Neural progenitor cell (in vitro differentiated cells): ENCODE measurements around the gene UBR3. TPM values are rescaled to one million over a fixed set of nuclear protein-coding genes. Genes with fewer than 3 reads are reported as not detected.

Source experiments
- DNase-seq: peaks from one replicate; pipeline ENCODE4 v3.0.0-alpha.2; 2016; ENCODE audit warnings: low spot score
- H2AFZ ChIP-seq: fragments of 200-600 bp; sonication (generic); replicated peaks from 2 replicates; pipeline ENCODE4 v1.6.1; 2016; ENCODE audit warnings: antibody characterized with exemption
- H3F3A ChIP-seq: fragments of 200-600 bp; sonication (generic); 2 replicates; pipeline ENCODE4 v1.6.1; 2016; ENCODE audit warnings: antibody characterized with exemption, low read depth
- H3K27ac ChIP-seq: fragments of 200-600 bp; sonication (generic); 2 replicates; pipeline ENCODE4 v1.5.1; 2016; ENCODE audit warnings: mild to moderate bottlenecking
- H3K27me3 ChIP-seq: fragments of 200-600 bp; sonication (generic); 2 replicates; pipeline ENCODE4 v1.6.1; 2016; ENCODE audit warnings: mild to moderate bottlenecking, moderate library complexity
- H3K36me3 ChIP-seq: fragments of 200-600 bp; sonication (generic); 2 replicates; pipeline ENCODE4 v1.5.1; 2016
- H3K4me1 ChIP-seq: fragments of 200-600 bp; sonication (generic); 2 replicates; pipeline ENCODE4 v1.6.1; 2016; ENCODE audit warnings: mixed run types
- H3K4me2 ChIP-seq: fragments of 200-600 bp; sonication (generic); 2 replicates; pipeline ENCODE4 v1.6.1; 2016
- H3K4me3 ChIP-seq: fragments of 200-600 bp; sonication (generic); 2 replicates; pipeline ENCODE4 v1.5.1; 2016
- H3K79me2 ChIP-seq: fragments of 200-600 bp; sonication (generic); 2 replicates; pipeline ENCODE4 v1.6.1; 2016; ENCODE audit warnings: low read depth
- H3K9ac ChIP-seq: fragments of 200-600 bp; sonication (generic); 2 replicates; pipeline ENCODE4 v1.6.1; 2016
- H3K9me3 ChIP-seq: fragments of 200-600 bp; sonication (generic); 2 replicates; pipeline ENCODE4 v1.5.1; 2016; ENCODE audit warnings: low read depth
- H4K20me1 ChIP-seq: fragments of 200-600 bp; sonication (generic); 2 replicates; pipeline ENCODE4 v1.6.1; 2016; ENCODE audit warnings: low read depth
- H3K27ac Mint-ChIP-seq: 3 replicates; pipeline ENCODE4 v1.8.0; 2021; ENCODE audit warnings: mixed read lengths
- H3K27me3 Mint-ChIP-seq: 2 replicates; pipeline ENCODE4 v1.8.0; 2022; ENCODE audit warnings: low read depth, mild to moderate bottlenecking, inconsistent platforms, moderate library complexity, mixed read lengths; ENCODE audit not compliant: insufficient read depth
- H3K36me3 Mint-ChIP-seq: 3 replicates; pipeline ENCODE4 v1.8.0; 2021; ENCODE audit warnings: mixed read lengths
- H3K4me1 Mint-ChIP-seq: 3 replicates; pipeline ENCODE4 v1.8.0; 2021; ENCODE audit warnings: mixed read lengths
- H3K4me3 Mint-ChIP-seq: 3 replicates; pipeline ENCODE4 v1.8.0; 2021; ENCODE audit warnings: mild to moderate bottlenecking, moderate library complexity, mixed read lengths
- H3K9me3 Mint-ChIP-seq: 3 replicates; pipeline ENCODE4 v1.8.0; 2020; ENCODE audit warnings: mixed read lengths
- EZH2 ChIP-seq: fragments of 200-600 bp; sonication (generic); IDR thresholded peaks from 2 replicates; pipeline ENCODE4 v1.6.1; 2017; ENCODE audit warnings: antibody characterized with exemption, mild to moderate bottlenecking, moderate library complexity
- EZH2phosphoT487 ChIP-seq: fragments of 200-600 bp; sonication (generic); IDR thresholded peaks from 2 replicates; pipeline ENCODE4 v1.6.1; 2017; ENCODE audit warnings: antibody characterized with exemption
- total RNA-seq: library from RNA; depleted of rRNA; stranded (reverse); fragments of >200 nt; gene quantifications from 2 replicates; pipeline ENCODE4 v1.2.3, GENCODE V29; 2015; ENCODE audit warnings: low replicate concordance
- TF ChIP-seq, protein P1 (sequence below): fragments of 200-600 bp; sonication (generic); IDR thresholded peaks from 2 replicates; pipeline ENCODE4 v1.5.1; 2017; ENCODE audit warnings: antibody characterized with exemption, mild to moderate bottlenecking

The UBR3 gene
- total RNA-seq, 1 donor from 2014 or later, result 31.7 TPM

DNA sequence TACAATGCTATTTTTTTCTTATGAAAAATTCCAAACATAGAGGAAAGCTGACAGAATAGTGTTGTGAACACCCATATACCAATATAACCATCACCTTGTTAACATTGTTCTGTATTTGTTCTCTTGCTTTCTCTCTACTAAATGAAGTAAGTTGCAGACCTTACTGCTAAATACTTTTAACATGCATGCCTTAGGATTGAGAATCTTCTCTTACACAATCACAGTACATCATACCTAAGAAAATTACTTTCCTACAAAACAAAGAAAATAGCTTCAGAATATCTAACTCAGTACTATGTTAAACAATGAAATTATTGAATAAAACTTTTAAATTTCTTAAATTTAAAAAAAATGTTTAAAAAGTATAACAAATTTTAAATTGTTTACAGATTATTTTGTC lies 136.5 kb downstream of the UBR3 start:
- peaks cover 14% of the 10 kb centered on the region for H3K36me3 Mint-ChIP-seq
- no peaks in the 10 kb centered on the region for H3K4me1 Mint-ChIP-seq
- H3K4me3 Mint-ChIP-seq, result no peak overlapping the region
- Histone ChIP-seq H3K4me3 (no peak overlapping the region), H3K4me1 (peaks cover 9% of the 10 kb centered on the region), H4K20me1 (no peaks in the 10 kb centered on the region), H3K4me2 (no peak overlapping the region), H3K27ac (no peak overlapping the region), H3K9me3 (no peaks in the 10 kb centered on the region), H3K36me3 (peaks cover 11% of the 10 kb centered on the region), H3K9ac (no peak overlapping the region), H2AFZ (no peak overlapping the region), H3K27me3 (no peaks in the 10 kb centered on the region), H3F3A (peaks cover 5% of the 10 kb centered on the region), H3K79me2 (no peaks in the 10 kb centered on the region)
- no peak for DNase-seq
- H3K27ac Mint-ChIP-seq, result no peak overlapping the region
- H3K9me3 Mint-ChIP-seq, result no peaks in the 10 kb centered on the region
- no peaks in the 10 kb centered on the region for H3K27me3 Mint-ChIP-seq
- TF ChIP-seq, protein P1, sequence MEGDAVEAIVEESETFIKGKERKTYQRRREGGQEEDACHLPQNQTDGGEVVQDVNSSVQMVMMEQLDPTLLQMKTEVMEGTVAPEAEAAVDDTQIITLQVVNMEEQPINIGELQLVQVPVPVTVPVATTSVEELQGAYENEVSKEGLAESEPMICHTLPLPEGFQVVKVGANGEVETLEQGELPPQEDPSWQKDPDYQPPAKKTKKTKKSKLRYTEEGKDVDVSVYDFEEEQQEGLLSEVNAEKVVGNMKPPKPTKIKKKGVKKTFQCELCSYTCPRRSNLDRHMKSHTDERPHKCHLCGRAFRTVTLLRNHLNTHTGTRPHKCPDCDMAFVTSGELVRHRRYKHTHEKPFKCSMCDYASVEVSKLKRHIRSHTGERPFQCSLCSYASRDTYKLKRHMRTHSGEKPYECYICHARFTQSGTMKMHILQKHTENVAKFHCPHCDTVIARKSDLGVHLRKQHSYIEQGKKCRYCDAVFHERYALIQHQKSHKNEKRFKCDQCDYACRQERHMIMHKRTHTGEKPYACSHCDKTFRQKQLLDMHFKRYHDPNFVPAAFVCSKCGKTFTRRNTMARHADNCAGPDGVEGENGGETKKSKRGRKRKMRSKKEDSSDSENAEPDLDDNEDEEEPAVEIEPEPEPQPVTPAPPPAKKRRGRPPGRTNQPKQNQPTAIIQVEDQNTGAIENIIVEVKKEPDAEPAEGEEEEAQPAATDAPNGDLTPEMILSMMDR, result no peak
- TF ChIP-seq EZH2phosphoT487, result no peak
- TF ChIP-seq EZH2, result no peak

DNA sequence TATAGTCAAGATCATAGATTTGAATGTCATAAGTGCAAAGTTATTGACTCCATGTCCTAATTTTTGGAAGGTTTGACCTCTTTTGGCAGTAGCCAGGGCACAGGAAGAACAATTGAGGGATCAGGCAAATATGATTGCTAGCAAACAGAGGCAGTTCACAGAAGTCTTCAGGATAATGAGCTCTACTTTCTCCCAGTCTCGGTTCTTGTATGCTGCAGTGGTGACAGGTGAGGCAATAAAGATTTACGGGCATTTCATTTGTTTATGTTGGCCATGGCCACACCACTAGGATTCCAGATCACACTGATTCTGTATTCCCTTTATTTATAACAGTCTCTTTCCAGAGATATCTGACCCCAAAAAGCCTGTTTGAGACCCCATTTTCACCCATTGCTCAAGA lies 137.5 kb downstream of the UBR3 start:
- Histone ChIP-seq H3K4me3 (no peak overlapping the region), H3F3A (peaks cover 5% of the 10 kb centered on the region), H3K79me2 (no peaks in the 10 kb centered on the region), H3K9ac (no peak overlapping the region), H3K27me3 (no peaks in the 10 kb centered on the region), H4K20me1 (no peaks in the 10 kb centered on the region), H2AFZ (no peak overlapping the region), H3K4me2 (no peak overlapping the region), H3K36me3 (peaks cover 11% of the 10 kb centered on the region), H3K9me3 (no peaks in the 10 kb centered on the region), H3K27ac (no peak overlapping the region), H3K4me1 (peaks cover 9% of the 10 kb centered on the region)
- TF ChIP-seq EZH2phosphoT487 (no peak), EZH2 (no peak)
- TF ChIP-seq, protein P1, result no peak
- no peaks in the 10 kb centered on the region for H3K27me3 Mint-ChIP-seq
- H3K27ac Mint-ChIP-seq, result no peak overlapping the region
- peaks cover 15% of the 10 kb centered on the region for H3K36me3 Mint-ChIP-seq
- H3K4me3 Mint-ChIP-seq, result no peak overlapping the region
- DNase-seq, result no peak
- peaks cover 3% of the 10 kb centered on the region for H3K9me3 Mint-ChIP-seq
- H3K4me1 Mint-ChIP-seq, result no peaks in the 10 kb centered on the region

DNA sequence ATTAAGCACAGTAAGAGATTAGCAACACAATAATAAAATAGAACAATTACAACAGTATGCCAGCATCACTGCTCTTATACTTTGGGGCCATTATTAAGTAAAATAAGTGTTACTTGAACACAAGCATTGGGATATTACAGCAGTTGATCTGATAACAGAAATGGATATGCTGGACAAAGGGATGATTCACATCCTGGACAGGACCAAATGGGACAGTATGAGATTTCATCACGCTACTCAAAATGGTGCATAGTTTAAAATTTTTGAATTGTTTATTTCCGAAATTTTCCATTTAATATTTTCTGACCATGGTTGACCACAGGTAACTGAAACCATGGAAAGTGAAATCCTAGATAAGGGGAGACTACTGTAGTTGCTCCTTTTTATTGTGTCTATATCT lies 138.2 kb downstream of the UBR3 start:
- no peak overlapping the region for H3K4me2 ChIP-seq

More for the DNA sequence above, 138.2 kb downstream of the UBR3 start:
- no peaks in the 10 kb centered on the region for H3K4me1 Mint-ChIP-seq
- H3K36me3 Mint-ChIP-seq, result peaks cover 18% of the 10 kb centered on the region
- no peak for TF ChIP-seq EZH2phosphoT487
- no peak for TF ChIP-seq EZH2
- TF ChIP-seq, protein P1, result no peak
- no peaks in the 10 kb centered on the region for H3K27me3 Mint-ChIP-seq
- H3K4me3 Mint-ChIP-seq, result no peak overlapping the region
- no peaks in the 10 kb centered on the region for H4K20me1 ChIP-seq
- H3K4me3 ChIP-seq, result no peak overlapping the region
- no peaks in the 10 kb centered on the region for H3K9me3 ChIP-seq
- peaks cover 9% of the 10 kb centered on the region for H3K4me1 ChIP-seq
- no peak overlapping the region for H3K27ac ChIP-seq
- peaks cover 10% of the 10 kb centered on the region for H3K36me3 ChIP-seq
- peaks cover 5% of the 10 kb centered on the region for H3F3A ChIP-seq
- DNase-seq, result no peak
- no peaks in the 10 kb centered on the region for H3K79me2 ChIP-seq
- H3K27ac Mint-ChIP-seq, result no peak overlapping the region
- H3K27me3 ChIP-seq, result no peaks in the 10 kb centered on the region
- H3K9me3 Mint-ChIP-seq, result peaks cover 7% of the 10 kb centered on the region
- no peak overlapping the region for H2AFZ ChIP-seq
- no peak overlapping the region for H3K9ac ChIP-seq
